ENCODE results near the gene B3GALT4. TPM values are rescaled to one million over a fixed set of nuclear protein-coding genes. Genes with fewer than 3 reads are reported as not detected.

The B3GALT4 gene
- total RNA-seq, 1 experiment from 2014 or later: 3.4 TPM

Other genes with a start within 250 kb of the B3GALT4 start
- gene HLA-DPA1, start 203.5 kb upstream of the B3GALT4 start, total RNA-seq (2014; rRNA removed; shearing (Covaris generic); ENCODE audit: low replicate concordance): 571 and 780 TPM in 2 replicates
- 236 and 601 TPM in 2 replicates for gene HLA-DPB1, start 201.1 kb upstream of the B3GALT4 start, total RNA-seq (2014; rRNA removed; shearing (Covaris generic); ENCODE audit: low replicate concordance)
- 0.41 and 1.0 TPM in 2 replicates for gene COL11A2, start 84.7 kb upstream of the B3GALT4 start, total RNA-seq (2014; rRNA removed; shearing (Covaris generic); ENCODE audit: low replicate concordance)
- 26.2 and 31.1 TPM in 2 replicates for gene RXRB, start 76.5 kb upstream of the B3GALT4 start, total RNA-seq (2014; rRNA removed; shearing (Covaris generic); ENCODE audit: low replicate concordance)
- 14.0 and 31.9 TPM in 2 replicates for gene SLC39A7, start 76.3 kb upstream of the B3GALT4 start, total RNA-seq (2014; rRNA removed; shearing (Covaris generic); ENCODE audit: low replicate concordance)
- gene HSD17B8, start 72.5 kb upstream of the B3GALT4 start, total RNA-seq (2014; rRNA removed; shearing (Covaris generic); ENCODE audit: low replicate concordance): 15.5 and 26.2 TPM in 2 replicates
- 14.2 and 38.7 TPM in 2 replicates for gene RING1, start 68.6 kb upstream of the B3GALT4 start, total RNA-seq (2014; rRNA removed; shearing (Covaris generic); ENCODE audit: low replicate concordance)
- gene VPS52, start 5.2 kb upstream of the B3GALT4 start, total RNA-seq (2014; rRNA removed; shearing (Covaris generic); ENCODE audit: low replicate concordance): 21.6 and 76.5 TPM in 2 replicates
- gene RPS18, start 5.0 kb upstream of the B3GALT4 start, total RNA-seq (2014; rRNA removed; shearing (Covaris generic); ENCODE audit: low replicate concordance): 7,996 and 13,063 TPM in 2 replicates
- gene WDR46, start 12.1 kb downstream of the B3GALT4 start, total RNA-seq (2014; rRNA removed; shearing (Covaris generic); ENCODE audit: low replicate concordance): 59.6 and 91.1 TPM in 2 replicates
- gene PFDN6, start 12.5 kb downstream of the B3GALT4 start, total RNA-seq (2014; rRNA removed; shearing (Covaris generic); ENCODE audit: low replicate concordance): 66.7 and 126 TPM in 2 replicates
- 35.1 and 47.2 TPM in 2 replicates for gene RGL2, start 21.8 kb downstream of the B3GALT4 start, total RNA-seq (2014; rRNA removed; shearing (Covaris generic); ENCODE audit: low replicate concordance)
- 102 and 188 TPM in 2 replicates for gene TAPBP, start 37.0 kb downstream of the B3GALT4 start, total RNA-seq (2014; rRNA removed; shearing (Covaris generic); ENCODE audit: low replicate concordance)
- 4.9 and 11.8 TPM in 2 replicates for gene ZBTB22, start 40.6 kb downstream of the B3GALT4 start, total RNA-seq (2014; rRNA removed; shearing (Covaris generic); ENCODE audit: low replicate concordance)
- 45.8 and 55.6 TPM in 2 replicates for gene DAXX, start 45.8 kb downstream of the B3GALT4 start, total RNA-seq (2014; rRNA removed; shearing (Covaris generic); ENCODE audit: low replicate concordance)
- gene KIFC1, start 114.7 kb downstream of the B3GALT4 start, total RNA-seq (2014; rRNA removed; shearing (Covaris generic); ENCODE audit: low replicate concordance): 37.8 and 42.8 TPM in 2 replicates
- 32.6 and 66.6 TPM in 2 replicates for gene PHF1, start 133.9 kb downstream of the B3GALT4 start, total RNA-seq (2014; rRNA removed; shearing (Covaris generic); ENCODE audit: low replicate concordance)
- gene CUTA, start 141.0 kb downstream of the B3GALT4 start, total RNA-seq (2014; rRNA removed; shearing (Covaris generic); ENCODE audit: low replicate concordance): 223 and 260 TPM in 2 replicates
- gene SYNGAP1, start 142.9 kb downstream of the B3GALT4 start, total RNA-seq (2014; rRNA removed; shearing (Covaris generic); ENCODE audit: low replicate concordance): 16.3 and 16.7 TPM in 2 replicates
- 5.1 and 6.8 TPM in 2 replicates for gene ZBTB9, start 177.5 kb downstream of the B3GALT4 start, total RNA-seq (2014; rRNA removed; shearing (Covaris generic); ENCODE audit: low replicate concordance)